ENCODE measurements around the gene KANK3. TPM values are rescaled to one million over a fixed set of nuclear protein-coding genes. Genes with fewer than 3 reads are reported as not detected.
A peak's percentile ranks its signal among the peaks of the same experiment; 100 is the strongest.
"Not testable (repeated sequence)": the region's sequence is repeated elsewhere in the genome, so short reads cannot be mapped to it uniquely, and the experiment has no call there.

KANK3 gene
- total and polyA plus RNA-seq, 7 donors: 0.92 to 8.9 (median 6.5) TPM

DNA sequence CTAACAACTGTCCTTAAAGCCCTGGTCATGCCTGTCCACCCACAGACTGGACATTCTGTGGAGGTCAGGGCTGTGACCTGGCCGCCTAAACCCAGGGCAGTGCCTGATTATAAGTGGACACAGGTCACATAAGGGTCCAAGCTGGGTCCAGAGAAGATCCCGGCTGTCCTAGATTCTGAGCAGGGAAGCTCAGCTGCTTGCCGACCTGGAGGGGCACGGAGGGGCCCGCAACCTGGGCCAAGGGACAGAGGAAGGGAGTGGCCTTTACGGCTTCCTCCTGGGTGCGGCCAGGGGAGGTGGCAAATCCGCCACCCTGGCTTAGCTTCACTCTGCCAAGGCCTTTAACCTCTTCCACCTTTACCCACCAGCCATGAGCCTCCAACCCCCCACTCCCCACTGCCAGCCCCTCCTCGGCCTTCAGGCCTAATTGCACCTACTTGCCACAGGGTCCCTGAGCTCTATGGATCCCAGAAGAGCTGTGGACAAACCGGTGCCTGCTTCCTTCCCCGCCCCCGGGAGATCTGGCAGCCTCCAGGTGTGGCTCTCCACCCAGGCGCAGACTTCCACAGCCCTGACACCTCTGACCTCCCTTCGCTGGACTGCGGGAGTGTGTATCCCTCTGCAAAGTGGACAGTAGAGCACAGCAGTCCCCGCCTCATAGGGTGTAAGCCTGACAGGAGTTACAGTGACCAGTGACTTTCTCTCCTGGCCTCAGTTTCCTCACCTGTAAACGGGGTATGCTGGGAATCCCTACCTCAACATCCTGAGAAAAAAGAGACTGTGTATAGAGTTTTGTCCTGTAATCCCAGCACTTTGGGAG, 36.6 kb downstream of the KANK3 start:
- H3K4me1 ChIP-seq: peaks cover 0 to 30% (median 22%) of the 10 kb centered on the region in 4 donors
- no peaks in the 10 kb centered on the region for H3K9me3 ChIP-seq
- peak; percentile 60 for DNase-seq
- no peaks in the 10 kb centered on the region for H3K27me3 ChIP-seq
- peaks cover 0 to 28% (median 16%) of the 10 kb centered on the region in 4 donors for H3K36me3 ChIP-seq
- peak overlapping the region in 1 of 4 donors; percentile 72 for H3K27ac ChIP-seq
- TF ChIP-seq POLR2A (IDR thresholded peaks at IDR 0.05) (no peak), EP300 (IDR thresholded peaks at IDR 0.05) (no peak), POLR2AphosphoS5 (IDR thresholded peaks at IDR 0.05) (no peak)
- TF ChIP-seq, protein P1, sequence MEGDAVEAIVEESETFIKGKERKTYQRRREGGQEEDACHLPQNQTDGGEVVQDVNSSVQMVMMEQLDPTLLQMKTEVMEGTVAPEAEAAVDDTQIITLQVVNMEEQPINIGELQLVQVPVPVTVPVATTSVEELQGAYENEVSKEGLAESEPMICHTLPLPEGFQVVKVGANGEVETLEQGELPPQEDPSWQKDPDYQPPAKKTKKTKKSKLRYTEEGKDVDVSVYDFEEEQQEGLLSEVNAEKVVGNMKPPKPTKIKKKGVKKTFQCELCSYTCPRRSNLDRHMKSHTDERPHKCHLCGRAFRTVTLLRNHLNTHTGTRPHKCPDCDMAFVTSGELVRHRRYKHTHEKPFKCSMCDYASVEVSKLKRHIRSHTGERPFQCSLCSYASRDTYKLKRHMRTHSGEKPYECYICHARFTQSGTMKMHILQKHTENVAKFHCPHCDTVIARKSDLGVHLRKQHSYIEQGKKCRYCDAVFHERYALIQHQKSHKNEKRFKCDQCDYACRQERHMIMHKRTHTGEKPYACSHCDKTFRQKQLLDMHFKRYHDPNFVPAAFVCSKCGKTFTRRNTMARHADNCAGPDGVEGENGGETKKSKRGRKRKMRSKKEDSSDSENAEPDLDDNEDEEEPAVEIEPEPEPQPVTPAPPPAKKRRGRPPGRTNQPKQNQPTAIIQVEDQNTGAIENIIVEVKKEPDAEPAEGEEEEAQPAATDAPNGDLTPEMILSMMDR (IDR thresholded peaks at IDR 0.05): no peak
- intact Hi-C loops (cut with DNase I): no loop called here
- no peak overlapping the region for H3K4me3 ChIP-seq
- 20 to 68% methylated on average over 17 of the region's 17 CpGs for WGBS, 2 donors

DNA sequence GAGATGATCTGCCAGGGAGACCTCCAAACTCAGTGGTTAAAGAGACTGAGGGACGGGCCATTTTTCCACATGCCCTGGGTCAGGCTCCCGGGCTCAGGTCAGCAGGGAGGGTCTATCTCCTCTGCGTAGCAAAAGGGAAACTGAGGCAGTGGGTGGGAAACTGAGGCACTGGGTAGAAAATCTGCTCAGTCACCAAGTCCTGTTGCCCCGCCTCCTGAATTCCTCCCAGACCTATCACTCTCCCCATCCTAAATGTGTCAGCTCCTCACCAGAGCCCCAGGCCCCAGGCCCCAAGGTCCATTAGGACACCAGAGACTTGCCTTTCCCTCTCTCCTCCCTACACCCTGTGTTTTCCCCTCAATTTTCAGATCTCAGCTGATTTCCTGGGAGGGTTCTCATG, 37.3 kb downstream of the KANK3 start:
- peaks cover 0 to 21% (median 9%) of the 10 kb centered on the region in 4 donors for H3K36me3 ChIP-seq
- intact Hi-C loops (cut with DNase I): no loop called here
- TF ChIP-seq EP300 (IDR thresholded peaks at IDR 0.05) (no peak), POLR2AphosphoS5 (IDR thresholded peaks at IDR 0.05) (no peak)
- TF ChIP-seq, protein P1 (IDR thresholded peaks at IDR 0.05): no peak
- no peaks in the 10 kb centered on the region for H3K27me3 ChIP-seq
- H3K27ac ChIP-seq: no peak overlapping the region
- H3K4me1 ChIP-seq: peaks cover 0 to 30% (median 22%) of the 10 kb centered on the region in 4 donors
- H3K9me3 ChIP-seq: no peaks in the 10 kb centered on the region
- WGBS, 2 donors: 83 to 90% methylated on average over 4 of the region's 4 CpGs
- peak; percentile 39 for DNase-seq
- no peak overlapping the region for H3K4me3 ChIP-seq

- peaks cover 0 to 14% (median 4%) of the 10 kb centered on the region in 4 donors for H3K36me3 ChIP-seq
- H3K4me1 ChIP-seq: peaks cover 0 to 30% (median 22%) of the 10 kb centered on the region in 4 donors
- 86% methylated on average over 33 of the region's 33 CpGs for WGBS, 2 donors
- no peak overlapping the region for H3K4me3 ChIP-seq
- DNase-seq: peak; percentile 60
- intact Hi-C loops (cut with DNase I): no loop called here
- TF ChIP-seq POLR2A (IDR thresholded peaks at IDR 0.05): no peak
- H3K27ac ChIP-seq: no peak overlapping the region
- H3K9me3 ChIP-seq: no peaks in the 10 kb centered on the region
- no peaks in the 10 kb centered on the region for H3K27me3 ChIP-seq
Observed at GRCh38 chr19:8304841-8305621, 38.0 kb downstream of the KANK3 start.

- 65 to 74% methylated on average over 7 of the region's 7 CpGs for WGBS, 2 donors
- intact Hi-C loops (cut with DNase I): no loop called here
- H3K9me3 ChIP-seq: no peaks in the 10 kb centered on the region
- H3K4me1 ChIP-seq: peaks cover 0 to 14% (median 8%) of the 10 kb centered on the region in 4 donors
- no peak overlapping the region for H3K27ac ChIP-seq
- H3K27me3 ChIP-seq: no peaks in the 10 kb centered on the region
- TF ChIP-seq, protein P1 (IDR thresholded peaks at IDR 0.05): no peak
- TF ChIP-seq EP300 (IDR thresholded peaks at IDR 0.05) (no peak), POLR2AphosphoS5 (IDR thresholded peaks at IDR 0.05) (no peak), POLR2A (IDR thresholded peaks at IDR 0.05) (no peak)
- H3K4me3 ChIP-seq: no peak overlapping the region
- H3K36me3 ChIP-seq: peaks cover 0 to 6% (median 0%) of the 10 kb centered on the region in 4 donors
- DNase-seq: no peak
Observed at GRCh38 chr19:8302734-8303133, 40.3 kb downstream of the KANK3 start.

GRCh38 chr19:8302357-8302691, 40.7 kb downstream of the KANK3 start:
- Histone ChIP-seq H3K27me3 (no peaks in the 10 kb centered on the region), H3K4me1 (peaks cover 0 to 10% (median 4%) of the 10 kb centered on the region in 4 donors), H3K4me3 (no peak overlapping the region), H3K9me3 (no peaks in the 10 kb centered on the region), H3K36me3 (peaks cover 0 to 6% (median 0%) of the 10 kb centered on the region in 4 donors), H3K27ac (no peak overlapping the region)
- intact Hi-C loops (cut with DNase I): no loop called here
- TF ChIP-seq POLR2AphosphoS5 (IDR thresholded peaks at IDR 0.05): no peak
- TF ChIP-seq, protein P1 (IDR thresholded peaks at IDR 0.05): no peak
- TF ChIP-seq EP300 (IDR thresholded peaks at IDR 0.05): no peak
- no peak for TF ChIP-seq POLR2A (IDR thresholded peaks at IDR 0.05)
- peak; percentile 65 for DNase-seq
- WGBS, 2 donors: 48 to 68% methylated on average over 11 of the region's 11 CpGs

GRCh38 chr19:8291337-8291736, 51.7 kb downstream of the KANK3 start:
- intact Hi-C loops (cut with DNase I); H3K9me3 ChIP-seq; DNase-seq; H3K4me3 ChIP-seq; H3K36me3 ChIP-seq; H3K27ac ChIP-seq; H3K27me3 ChIP-seq; H3K4me1 ChIP-seq: not testable (repeated sequence)
- WGBS, 2 donors: no CpG with 5 or more reads among the region's 9 CpGs

- H3K4me1 ChIP-seq; intact Hi-C loops (cut with DNase I); H3K27ac ChIP-seq; H3K27me3 ChIP-seq; H3K4me3 ChIP-seq; DNase-seq; H3K36me3 ChIP-seq; H3K9me3 ChIP-seq: not testable (repeated sequence)
- no CpG with 5 or more reads among the region's 9 CpGs for WGBS, 2 donors
Observed at GRCh38 chr19:8276508-8276907, 66.6 kb downstream of the KANK3 start.

All from sigmoid colon (tissue), 7 donors.